ENCODE measurements around the gene DOCK3.
A peak's percentile ranks its signal among the peaks of the same experiment; 100 is the strongest.
"Not testable (repeated sequence)": the region's sequence is repeated elsewhere in the genome, so short reads cannot be mapped to it uniquely, and the experiment has no call there.

The DOCK3 gene

DNA sequence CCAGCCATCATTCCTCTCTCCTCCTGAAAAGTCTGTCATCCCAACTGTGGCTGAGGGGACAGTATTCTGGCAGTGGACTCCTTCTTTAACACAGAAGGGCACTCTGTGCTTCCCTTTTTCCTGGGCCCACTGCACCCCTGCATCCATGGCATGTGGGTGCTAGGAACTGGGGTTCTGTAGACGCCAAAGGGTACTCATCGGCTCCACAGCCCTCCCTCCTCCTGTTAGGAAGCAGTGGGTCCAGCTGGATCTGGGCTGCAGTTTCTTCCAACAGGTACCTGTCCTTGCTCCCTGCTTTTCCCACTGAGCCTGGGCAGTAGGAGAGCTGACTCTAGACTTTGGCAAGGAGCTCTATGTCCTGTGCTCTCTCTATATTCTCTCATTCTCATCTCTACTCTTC is 704.0 kb downstream of the DOCK3 start:
- no peak for DNase-seq

DNA sequence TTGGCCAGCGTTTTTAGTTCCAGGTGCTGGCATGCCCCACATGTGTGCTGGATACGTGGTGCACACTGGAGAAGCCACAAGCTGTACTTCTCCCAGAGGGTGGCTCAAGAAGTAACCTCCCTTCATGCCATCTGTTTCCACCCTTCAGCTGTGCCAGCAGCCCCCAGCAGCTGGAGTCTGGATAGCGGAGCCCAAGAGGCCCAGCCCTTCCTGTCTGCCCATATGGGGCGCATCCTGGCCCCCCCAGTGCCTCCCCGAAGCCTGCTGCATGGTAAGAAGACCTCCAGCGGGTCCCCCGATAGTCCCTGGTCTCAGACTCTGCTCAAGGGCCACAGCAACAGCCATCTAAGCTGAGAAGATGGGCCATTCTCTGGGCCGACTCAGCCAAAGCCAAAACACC is 704.6 kb downstream of the DOCK3 start:
- no peak for DNase-seq

DNA sequence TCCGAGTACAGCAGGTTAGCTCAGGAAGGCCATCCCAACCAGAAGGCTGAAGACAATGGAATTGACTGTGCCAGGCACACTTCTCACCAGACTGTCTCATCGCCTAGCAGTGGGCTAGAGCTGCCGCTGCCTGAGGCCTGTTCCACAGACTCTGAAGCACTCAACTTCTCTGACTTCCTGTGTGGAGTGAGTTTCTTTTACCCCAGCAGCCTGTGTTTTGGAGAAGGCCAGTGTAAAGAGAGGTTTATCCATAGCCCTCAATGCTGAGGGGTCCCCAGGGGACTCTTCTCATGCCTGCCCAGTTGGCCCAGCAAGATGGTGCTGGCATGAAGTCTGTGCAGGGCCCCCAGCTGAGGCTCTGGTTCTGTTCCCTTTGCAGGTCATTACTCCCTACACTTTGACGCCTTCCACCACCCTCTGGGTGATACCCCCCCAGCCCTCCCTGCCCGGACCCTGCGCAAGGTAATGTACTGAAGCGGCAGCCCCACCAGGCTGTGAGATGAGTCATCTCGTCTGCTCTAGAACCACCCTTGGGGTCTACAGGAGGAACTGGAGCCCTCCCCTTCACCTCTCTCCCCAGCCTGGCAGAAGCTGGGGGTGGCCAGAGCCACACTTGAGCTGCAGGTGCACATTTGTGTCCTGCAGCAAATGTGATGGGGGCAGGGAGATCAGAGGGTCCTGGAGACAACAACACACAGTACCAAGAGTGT is 705.2 kb downstream of the DOCK3 start:
- DNase-seq, result no peak

DNA sequence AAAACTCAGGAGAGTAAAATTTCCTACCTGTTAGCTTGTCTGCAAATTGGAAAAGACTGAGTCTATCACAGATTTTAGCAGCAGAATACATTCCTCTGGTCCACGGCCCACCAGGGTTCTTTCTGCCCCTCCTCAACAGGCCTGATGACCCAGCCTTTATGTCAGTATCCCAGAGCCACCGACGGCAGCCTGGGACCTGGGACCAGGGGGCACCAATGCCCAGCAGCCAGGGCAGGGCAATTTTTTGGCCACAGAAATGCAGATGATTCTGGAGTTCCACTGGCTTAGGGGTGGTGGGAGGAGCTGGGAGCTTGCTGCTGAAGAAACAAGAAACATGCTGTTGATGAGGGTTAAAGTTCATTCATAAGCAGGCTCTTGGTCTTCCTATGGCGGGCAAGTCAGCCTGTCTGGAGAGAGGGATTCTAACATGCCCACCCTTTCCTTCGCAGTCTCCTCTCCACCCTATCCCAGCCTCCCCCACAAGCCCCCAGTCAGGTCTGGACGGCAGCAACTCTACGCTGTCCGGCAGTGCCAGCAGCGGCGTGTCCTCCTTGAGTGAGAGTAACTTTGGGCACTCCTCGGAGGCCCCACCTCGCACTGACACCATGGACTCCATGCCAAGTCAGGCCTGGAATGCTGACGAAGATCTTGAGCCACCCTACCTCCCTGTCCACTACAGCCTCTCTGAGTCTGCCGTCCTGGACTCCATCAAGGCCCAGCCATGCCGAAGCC is 706.0 kb downstream of the DOCK3 start:
- DNase-seq, result no peak

DNA sequence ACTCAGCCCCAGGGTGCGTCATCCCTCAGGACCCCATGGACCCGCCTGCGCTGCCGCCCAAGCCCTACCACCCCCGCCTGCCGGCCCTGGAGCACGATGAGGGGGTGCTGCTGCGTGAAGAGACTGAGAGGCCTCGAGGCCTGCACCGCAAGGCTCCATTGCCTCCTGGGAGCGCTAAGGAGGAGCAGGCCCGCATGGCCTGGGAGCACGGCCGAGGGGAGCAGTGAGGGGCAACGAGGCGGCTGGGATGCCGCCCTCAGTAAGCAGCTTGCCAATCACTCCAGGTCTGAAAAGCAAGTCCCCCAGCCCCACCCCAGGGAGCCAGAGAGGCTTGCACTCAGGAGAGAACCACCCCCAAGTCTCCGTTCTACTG is 706.6 kb downstream of the DOCK3 start:
- no peak for DNase-seq

DNA sequence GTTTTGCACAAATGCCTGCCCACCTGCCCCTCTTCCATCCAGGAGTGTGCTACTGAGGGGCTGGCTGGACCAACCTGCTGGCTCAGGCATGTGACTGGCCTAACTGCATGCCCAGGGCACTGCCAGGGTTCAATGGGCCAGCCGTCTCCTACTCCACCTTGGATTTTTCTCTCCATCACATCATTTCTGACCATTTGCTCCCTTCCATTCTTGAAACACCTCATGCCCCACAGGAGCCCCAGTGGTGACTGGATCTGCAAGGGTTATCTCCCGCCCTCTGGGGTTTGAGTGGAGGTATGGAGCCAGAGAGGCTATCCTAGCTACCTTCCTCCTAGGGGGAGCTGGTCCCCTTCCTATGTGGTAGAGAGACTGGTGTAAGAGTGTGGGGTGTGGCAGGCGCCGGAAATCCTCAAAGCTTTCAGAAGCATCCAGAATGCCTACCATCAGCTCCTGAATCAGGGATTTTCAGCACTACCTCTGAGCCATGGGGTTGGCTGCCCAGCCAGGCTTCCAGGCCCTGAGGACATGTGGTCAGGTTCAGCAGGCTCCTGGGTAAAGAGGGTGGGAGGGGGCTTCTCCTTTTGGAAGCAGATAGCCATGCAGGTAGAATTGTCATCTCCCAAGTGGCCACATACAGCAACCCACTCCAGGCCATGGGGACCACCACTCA is 707.5 kb downstream of the DOCK3 start:
- no peak for DNase-seq

DNA sequence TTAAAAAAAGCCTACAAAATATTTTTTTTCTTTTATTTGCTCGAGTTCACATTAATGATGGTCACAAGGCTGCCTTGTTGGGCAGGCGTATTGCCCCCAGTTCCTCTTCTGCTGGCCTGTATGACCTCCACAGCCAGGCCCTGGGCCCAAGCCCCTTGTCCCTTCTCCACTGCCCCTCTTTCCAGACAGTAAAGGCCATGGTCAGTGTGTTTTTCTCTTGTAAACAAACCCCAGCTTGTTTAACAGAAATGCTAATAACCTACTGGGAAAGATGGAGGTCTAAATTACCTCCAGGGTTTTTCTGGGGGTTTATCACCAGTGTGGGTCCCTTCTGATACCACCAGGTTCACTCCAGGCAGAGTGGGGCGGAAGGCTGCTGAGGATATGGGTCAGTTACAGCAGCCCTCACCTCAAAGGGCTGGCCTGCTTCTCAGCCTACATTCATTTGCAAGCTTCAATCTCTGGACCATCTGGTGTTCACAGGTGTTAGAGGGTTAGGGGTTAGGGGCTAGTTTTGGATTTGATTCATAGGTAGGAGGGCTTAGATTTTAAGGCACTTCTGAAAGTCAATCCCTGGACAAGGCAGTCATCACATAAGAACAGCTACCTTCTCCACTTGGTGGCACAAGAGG is 708.3 kb downstream of the DOCK3 start:
- DNase-seq, result no peak

DNA sequence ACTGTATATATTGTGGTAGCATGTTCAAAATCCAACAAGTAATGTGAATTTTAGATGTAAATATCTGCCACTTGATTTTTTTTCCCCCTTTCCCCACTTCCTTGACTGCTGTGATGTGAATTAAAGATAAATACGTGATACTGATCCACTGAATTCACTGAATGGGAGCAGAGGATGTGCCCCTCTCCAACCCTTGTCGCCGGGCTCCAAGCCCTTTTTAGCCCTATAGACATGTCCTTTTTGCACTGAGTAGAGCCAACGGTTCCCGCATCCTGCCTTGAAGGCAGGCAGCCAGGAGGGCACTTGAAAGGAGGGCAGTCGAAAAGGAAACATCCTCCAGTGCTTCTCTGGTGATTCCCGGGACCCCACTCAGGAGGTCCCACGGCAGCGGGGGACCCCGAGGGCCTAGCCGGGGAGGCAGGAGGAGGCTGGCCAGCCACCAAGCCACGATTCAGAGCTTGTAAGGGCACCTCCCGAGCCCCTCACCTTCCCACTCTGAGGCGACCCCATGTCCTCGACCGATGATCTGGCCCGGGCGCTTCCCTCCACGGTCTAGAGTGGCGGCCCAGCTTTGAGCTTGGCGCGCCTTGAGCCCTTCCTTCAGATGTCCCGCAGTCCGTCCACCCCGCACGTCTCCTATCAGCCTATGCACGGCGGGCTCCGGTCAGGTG is 709.5 kb downstream of the DOCK3 start:
- DNase-seq, result peak; percentile 8 to 30

DNA sequence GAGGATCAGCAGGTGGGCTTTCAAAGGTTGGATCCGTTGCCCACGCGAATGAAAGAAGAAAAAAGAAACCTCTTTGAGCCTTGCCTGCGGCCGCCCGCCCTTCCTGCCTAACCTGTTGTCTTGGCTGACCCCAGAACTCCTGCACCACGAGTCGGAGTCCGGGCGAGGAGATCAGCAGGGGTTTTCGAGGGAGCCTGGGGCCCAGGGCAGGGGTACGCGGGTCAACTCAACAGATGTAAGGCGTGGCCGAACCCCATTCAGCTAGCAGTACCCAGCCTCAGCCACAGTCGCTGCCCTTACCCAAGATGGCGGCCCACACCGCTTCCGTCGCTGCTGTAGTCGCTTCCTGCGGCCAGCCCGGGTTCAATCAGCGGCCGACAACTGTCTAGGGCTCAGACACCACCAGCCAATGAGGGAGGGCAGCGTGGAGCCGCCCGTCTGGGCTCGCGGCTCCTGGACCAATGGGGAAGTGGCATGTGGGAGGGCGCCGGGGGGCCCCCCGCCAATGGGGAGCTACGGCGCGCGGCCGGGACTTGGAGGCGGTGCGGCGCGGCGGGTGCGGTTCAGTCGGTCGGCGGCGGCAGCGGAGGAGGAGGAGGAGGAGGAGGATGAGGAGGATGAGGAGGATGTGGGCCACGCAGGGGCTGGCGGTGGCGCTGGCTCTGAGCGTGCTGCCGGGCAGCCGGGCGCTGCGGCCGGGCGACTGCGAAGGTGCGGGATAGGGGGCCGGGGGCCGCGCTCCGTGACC is 710.2 kb downstream of the DOCK3 start, which contains the start of gene MANF:
MANF (plus strand) TSS at position 566 of the 748 bp plus-strand sequence; CDS start at position 618, 52 bp downstream.
- DNase-seq, result peak; percentile 94 to 97

DNA sequence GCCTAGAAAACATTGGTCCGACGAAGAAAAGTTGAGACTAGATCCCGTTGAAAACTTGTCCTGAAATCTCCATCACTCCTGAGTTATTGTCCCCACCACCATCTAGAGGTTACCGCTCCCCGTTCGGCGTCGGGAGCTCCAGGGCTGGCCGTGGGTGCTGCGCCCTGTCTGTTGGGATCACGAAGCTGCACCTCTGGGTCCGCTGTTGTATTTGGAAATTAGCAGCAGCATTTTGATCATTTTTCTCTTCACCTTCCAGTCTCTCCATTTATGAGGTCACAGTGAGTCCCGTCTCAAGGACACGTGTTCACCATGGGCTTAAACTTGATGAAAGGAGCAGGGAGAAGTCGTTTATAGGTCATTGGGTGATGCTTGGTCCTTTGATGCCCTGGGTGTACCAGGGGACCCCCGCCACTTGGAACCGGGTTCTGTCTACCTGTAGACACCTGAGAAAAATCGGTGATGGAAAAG is 710.9 kb downstream of the DOCK3 start:
- no peak for DNase-seq

DNA sequence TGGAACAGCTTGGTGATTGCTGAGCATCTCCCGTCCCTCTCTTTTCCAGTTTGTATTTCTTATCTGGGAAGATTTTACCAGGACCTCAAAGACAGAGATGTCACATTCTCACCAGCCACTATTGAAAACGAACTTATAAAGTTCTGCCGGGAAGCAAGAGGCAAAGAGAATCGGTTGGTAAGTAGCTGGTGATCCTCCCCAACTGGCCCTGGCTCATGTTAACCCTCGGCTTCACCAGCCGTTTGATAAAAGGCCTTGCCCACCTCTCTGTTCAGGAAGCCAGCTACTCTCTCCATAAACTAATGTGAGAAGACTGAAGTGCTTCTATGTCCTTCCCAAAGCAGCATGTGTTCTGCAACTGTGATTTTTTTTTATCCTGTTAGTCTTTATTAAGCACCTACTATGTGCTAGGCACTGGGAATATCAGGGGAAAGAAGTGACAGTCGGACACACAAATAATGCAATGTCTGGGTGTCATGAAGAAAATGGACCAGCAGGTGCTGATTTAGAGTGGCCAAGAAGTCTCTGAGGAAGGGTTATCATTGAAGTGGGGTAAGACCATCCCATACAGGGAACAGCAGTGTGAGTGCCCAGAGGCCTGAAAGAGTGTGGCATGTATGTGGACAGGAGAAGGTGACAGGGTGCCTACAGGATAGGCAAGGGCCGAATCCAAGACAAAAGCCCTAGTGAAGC is 711.6 kb downstream of the DOCK3 start:
- DNase-seq, result no peak

DNA sequence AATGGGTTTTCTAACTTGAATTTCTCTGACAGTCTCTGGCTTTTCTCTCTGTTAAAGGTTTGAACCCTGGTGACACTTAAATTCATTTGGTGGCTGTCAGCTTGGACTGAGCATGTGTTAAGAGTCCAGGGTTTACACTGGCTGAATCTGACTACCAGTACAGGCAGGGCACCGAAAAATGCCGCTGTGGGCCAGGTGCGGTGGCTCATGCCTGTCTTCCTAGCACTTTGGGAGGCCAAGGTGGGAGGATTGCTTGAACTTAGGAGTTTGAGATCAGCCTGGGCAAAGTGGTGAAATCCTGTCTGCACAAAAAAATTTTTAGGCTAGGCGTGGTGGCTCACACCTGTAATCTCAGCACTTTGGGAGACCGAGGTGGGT is 712.1 kb downstream of the DOCK3 start:
- DNase-seq, result no peak

DNA sequence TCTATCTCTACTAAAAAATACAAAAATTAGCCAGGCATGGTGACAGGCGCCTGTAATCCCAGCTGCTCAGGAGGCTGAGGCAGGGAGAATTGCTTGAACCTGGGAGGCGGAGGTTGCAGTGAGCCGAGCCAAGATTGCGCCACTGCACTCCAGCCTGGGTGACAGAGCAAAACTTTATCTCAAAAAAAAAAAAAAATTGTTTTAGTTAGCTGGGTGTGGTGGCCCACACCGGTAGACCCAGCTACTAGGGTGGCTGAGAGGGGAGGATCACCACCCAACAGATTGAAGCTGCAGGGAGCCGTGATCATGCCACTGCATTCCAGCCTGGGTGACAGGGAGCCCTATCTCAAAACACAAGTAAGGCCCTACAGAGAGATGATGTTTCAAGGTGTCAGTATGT is 712.6 kb downstream of the DOCK3 start:
- not testable (repeated sequence) for DNase-seq

DNA sequence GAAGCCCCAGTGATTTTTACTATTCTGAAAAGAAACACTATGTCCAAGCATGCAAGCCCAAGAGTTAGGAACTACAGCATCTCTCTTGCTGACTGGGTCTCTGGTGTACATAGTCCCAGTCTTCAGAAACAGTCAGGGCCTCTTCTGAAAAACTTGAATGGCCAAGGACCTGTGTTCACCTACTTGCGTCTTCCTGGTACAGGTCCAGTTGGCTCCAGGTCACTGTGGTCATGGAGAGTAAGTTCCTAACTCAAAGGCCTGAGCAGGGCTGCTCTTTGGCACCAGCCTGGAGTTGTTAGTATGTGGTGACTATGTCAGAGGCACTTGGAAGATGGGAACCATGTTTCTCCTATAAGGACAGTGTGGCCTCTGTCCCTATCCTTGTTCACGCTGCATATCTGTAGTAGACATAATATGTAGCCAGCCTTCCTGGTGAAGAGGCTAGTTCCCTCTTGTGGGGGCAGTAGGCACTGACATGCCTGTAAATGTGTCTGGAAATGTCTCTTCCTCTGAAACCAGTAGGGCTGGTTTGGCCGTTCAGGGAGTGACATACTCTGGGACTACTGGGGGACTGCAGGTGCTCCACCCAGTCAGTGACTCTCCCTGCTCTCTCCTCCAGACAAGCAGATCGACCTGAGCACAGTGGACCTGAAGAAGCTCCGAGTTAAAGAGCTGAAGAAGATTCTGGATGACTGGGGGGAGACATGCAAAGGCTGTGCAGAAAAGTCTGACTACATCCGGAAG is 713.7 kb downstream of the DOCK3 start:
- DNase-seq, result peak; percentile 8 to 16

DNA sequence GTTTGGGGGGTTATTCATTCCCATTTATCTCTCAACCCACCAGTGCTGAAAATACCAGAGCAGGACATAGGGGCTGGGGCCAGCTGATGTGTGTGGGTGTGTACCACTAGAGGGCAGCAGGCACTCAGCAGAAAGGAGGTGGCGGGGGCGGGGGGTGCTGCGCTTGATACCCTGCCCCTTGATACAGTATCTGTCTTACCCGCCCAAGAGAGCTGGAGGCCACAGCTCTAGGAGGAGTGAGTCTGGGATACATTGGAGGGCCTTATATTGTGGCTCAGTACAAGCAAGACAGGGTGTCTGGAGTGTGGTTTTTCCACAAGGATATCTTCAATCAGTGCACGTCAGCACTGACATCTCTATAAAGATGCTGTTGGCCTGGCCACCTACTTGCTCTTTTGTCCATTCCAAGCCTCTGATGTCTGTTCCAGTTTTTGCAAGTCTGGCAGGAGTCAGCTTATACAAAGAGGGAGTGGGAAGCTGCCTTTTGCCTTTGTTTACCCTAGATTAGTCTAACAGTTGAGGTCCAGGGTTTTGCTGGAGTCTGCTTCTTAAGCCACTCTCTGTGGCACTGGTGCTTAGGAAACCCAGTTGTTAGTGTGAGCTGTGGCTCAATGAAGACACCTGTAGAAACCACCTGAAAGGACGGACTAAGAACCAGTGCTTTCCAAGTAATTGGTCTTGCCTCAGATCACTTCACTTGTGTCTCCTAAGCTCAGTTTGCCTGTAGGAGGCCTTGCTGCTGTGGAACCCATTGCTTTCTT is 714.9 kb downstream of the DOCK3 start:
- DNase-seq, result peak in 1 of 2 experiments; percentile 46

DNA sequence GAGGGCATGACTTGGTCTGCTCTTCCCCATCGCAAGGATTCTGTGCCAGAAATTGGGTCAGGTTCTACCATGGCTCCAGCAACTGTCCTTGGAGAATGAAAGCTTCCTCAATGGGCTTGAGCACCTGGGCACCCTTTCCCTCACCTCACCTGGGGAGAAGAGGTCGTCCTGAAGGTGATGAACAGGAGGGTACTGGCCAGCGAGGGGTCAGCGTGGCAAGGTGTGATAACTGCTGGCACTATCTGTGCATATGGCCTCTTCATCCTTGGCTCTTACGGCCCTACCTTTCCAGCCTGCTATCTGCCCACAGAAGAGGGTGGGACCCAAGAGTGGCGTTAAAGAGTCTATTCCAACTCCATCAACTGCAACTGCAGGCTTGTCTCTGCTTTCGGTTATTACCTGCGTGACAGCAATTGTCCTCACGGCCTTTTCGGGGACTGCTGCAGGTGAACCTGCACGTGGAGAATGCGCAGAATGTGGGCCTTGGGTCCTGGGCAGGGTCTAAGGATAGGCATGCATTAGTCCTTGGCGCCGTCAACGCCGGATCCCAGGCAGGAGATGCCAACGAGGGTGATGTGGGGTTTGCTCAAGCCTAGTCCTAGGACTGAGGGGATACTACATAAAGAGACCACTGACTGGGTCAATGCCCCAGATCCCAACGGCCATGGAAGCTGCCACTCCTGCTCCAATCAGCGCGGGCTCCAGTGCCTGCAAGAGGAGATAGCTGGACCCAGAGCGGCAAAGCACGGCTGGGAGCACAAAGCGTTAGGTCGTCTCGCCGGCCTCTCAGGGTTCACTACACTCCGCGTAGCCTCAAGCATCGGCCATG is 715.7 kb downstream of the DOCK3 start:
- no peak for DNase-seq

DNA sequence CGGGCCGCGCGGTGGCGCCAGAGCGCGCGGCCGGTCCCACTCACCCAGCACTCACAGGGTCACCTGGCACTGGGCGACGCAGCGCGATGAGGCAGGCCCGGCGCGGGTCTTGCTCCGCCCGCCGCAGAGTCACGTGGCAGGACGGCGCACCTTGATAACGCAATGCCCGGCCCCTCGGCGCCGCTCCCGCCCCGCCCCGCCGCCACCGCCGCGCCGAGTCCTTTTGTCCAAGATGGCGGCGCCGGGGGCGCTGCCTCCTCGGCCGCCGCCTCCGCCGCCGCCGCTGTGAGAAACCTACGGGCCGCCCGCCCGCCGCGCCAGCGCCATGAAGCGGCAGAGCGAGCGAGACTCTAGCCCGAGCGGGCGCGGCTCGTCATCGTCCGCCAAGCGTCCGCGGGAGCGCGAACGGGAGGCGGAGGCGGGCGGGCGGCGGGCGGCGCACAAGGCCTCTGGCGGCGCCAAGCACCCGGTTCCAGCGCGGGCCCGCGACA is 716.4 kb downstream of the DOCK3 start, which contains the start of gene RBM15B:
RBM15B (plus strand) TSS at position 211 of the 491 bp plus-strand sequence; CDS start at position 326, 115 bp downstream.
- peak; percentile 91 to 92 for DNase-seq

DNA sequence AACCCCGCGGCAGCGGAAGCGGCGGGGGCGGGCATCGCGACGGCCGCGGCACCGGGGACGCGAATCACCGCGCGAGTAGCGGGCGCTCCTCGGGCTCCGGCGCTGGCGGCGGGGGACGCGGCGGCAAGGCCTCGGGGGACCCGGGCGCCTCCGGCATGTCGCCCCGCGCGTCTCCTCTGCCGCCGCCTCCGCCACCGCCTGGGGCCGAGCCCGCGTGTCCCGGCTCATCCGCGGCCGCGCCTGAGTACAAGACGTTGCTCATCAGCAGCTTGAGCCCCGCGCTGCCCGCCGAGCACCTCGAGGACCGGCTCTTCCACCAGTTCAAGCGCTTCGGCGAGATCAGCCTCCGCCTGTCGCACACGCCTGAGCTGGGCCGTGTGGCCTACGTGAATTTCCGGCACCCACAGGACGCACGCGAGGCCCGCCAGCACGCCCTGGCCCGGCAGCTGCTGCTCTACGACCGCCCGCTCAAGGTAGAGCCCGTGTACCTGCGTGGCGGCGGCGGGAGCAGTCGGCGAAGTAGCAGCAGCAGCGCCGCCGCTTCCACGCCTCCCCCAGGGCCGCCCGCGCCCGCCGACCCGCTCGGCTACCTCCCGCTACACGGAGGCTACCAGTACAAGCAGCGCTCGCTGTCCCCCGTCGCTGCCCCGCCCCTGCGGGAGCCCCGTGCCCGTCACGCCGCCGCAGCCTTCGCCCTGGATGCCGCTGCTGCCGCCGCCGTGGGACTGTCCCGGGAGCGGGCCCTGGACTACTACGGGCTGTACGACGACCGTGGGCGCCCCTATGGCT is 717.0 kb downstream of the DOCK3 start:
- DNase-seq, result no peak

All from SHP77 (cell line).